HG02840 (cell line): ENCODE measurements around the gene ANXA6.
A peak's percentile ranks its signal among the peaks of the same experiment; 100 is the strongest.

Experiments used
- ATAC-seq: cut with Tn5 transposase; IDR thresholded peaks from one replicate; pipeline ENCODE4 v1.9.1; 2021; ENCODE audit warnings: mild to moderate bottlenecking, moderate library complexity, moderate number of reproducible peaks; ENCODE audit not compliant: unreplicated experiment, low FRiP score

Gene ANXA6

DNA sequence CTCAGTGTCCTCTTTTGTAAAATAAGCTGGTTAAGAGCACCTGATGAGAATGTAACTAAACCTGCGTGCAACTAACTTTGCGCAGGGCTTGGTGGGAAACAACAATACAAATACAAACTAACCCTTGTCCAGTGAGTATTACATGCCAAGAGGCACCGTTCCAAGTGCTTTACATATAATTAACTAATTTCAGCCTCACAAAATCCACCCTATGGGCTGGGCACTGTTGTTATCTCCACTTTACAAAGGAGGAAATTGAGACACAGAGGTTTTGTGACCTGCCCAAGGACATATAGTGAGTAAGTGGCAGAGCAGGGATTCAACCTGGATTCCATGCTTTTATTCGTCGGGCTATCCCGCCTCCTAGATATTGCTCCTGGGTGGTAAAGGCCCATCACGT, 50.5 kb downstream of the ANXA6 start:
- no peak for ATAC-seq

DNA sequence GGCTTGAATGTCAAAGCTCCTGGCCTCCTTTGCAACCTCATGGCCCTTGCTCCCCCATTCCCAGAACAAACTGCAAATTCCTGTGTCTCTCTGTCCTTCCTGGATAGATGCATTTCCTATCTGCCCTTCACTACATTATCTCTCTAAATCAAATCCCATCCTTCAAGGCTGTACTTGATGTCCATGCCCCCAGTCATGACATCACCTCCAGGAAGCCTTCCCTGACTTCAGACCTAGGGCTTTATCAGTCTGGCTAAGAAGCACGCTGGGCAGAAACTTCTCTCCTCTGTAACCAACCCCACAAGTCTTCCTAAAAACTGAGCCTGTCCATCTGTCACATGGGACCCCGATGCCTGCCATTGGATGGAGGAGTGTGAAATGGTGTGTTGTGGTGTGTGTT, 51.1 kb downstream of the ANXA6 start:
- no peak for ATAC-seq

DNA sequence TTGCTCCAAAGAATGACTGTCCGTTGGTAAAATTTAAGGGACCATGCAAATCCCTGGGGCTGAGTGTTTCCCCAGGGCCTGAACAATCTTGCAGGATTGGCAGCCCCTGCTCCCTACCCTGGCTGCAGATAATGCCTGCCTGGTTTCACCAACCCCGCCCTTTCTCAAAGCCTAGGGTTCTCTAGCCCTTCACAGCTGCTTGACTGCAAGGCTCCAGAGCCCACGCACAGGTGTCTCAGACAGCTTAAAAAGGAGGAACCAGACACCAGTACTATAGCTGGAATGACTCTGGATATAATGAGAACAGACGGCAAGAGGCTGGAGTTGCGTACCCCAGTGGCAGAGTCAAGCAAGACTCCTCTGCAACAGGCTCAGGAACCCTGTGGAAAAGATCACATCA, 51.5 kb downstream of the ANXA6 start:
- no peak for ATAC-seq

DNA sequence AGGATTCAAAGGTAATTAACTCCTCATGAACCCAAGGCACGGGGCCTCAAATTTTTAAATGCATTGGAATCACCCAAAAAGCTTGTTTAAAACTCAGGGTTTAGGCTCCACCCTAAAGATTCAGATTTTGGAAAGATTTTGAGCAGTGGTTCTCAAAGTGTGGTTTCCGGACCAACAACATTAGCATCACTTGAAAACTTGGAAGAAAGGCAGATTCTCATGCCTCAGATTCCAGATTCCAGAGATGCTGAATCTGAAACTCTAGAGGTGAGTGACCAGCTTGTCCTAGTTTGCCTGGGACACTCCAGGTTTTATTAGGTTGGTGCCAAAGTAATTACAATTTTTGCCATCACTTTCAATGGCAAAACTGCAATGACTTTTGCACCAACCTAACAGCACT, 52.0 kb downstream of the ANXA6 start:
- ATAC-seq, result no peak

DNA sequence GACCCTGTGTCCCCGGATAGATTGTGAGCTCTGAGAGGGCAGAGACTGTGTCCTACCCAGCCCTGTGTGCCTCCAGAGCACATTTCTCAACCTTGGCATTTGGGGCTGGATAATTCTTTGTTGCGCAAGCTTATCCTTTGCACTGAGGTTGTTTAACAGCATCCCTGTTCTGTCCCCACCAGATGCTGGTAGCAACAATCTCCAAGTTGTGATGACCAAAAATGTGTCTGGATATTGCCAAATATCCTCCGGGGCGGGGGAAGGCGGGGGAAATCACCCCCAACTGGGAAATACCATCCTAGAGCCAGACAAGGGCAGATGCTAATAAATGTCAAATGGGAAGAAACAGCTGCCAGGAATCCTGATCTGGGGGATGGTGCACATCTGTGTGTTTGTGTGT, 52.8 kb downstream of the ANXA6 start:
- ATAC-seq, result no peak

DNA sequence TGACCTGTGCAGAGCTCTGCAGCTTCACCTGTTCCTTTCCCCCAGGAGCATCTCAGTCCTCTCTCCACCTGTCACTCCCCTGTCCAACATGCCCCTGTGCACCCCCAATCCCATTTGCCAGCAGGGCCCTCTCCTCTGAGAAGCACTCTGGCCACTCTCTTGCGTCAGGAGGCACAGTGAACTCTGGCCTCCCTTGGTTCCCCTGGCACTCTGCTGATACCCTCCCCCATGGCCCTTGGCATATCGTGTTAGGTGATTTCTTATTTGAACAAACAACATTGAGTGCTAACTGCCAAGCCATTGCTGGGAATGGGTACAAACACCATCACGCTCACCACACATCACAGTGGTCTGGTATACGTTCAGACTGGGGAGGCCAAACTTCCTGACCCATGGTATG, 55.8 kb downstream of the ANXA6 start:
- no peak for ATAC-seq

DNA sequence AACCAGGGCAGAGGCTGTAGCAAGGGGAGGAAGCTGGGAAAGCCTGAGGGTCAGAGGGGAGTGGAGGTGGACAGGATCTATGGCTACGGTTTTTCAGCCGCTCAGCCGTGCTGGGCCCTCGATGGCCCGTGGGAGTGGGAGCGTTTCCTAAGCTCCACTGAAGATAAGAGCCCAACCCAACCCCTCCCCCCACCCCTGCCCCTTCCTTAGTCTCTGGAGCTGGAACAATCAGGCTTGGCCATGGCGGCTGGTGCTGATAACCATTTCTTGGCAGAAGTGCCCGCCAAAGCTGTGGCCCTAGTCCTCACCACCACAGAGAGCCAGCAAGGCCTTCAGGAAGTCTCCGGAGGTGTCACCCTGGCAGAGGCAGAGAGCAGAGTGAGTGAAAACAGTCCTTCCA, 56.4 kb downstream of the ANXA6 start:
- ATAC-seq, result no peak

DNA sequence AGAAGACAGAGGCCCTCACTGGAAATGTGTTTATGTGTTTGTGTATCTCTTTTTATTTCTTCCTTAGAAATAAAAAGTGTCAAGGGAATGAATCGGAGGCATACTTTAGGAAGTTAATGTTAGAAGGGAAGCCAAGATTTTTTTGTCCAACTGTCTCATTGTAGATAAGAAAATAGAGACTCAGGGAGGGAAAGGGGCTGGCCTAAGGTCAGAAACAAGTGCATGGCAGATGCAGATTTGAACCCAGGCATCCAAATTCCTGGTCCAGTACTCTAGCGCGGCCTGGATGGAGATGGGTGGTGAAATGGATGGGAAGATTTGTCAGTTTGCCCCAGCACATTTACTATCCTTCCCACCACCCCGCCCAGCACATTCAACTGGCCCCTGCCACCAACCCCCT, 56.9 kb downstream of the ANXA6 start:
- ATAC-seq, result no peak

DNA sequence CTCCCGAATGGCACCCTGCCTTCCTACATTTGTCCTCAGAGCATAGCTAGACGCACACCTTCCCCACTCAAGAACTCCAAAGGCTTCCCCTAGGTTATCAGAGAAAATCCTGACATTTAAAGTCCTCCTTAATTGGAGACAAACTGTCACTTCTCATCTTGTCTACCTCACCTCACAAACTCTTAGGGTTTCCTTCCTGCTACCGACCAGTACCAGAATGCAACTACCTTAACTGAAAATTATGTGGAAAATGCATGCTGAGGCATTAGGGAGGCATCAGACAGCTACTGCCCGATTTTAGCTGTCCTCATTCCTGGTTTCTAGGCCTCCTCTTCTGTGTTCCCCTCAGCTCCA, 58.8 kb downstream of the ANXA6 start:
- no peak for ATAC-seq

DNA sequence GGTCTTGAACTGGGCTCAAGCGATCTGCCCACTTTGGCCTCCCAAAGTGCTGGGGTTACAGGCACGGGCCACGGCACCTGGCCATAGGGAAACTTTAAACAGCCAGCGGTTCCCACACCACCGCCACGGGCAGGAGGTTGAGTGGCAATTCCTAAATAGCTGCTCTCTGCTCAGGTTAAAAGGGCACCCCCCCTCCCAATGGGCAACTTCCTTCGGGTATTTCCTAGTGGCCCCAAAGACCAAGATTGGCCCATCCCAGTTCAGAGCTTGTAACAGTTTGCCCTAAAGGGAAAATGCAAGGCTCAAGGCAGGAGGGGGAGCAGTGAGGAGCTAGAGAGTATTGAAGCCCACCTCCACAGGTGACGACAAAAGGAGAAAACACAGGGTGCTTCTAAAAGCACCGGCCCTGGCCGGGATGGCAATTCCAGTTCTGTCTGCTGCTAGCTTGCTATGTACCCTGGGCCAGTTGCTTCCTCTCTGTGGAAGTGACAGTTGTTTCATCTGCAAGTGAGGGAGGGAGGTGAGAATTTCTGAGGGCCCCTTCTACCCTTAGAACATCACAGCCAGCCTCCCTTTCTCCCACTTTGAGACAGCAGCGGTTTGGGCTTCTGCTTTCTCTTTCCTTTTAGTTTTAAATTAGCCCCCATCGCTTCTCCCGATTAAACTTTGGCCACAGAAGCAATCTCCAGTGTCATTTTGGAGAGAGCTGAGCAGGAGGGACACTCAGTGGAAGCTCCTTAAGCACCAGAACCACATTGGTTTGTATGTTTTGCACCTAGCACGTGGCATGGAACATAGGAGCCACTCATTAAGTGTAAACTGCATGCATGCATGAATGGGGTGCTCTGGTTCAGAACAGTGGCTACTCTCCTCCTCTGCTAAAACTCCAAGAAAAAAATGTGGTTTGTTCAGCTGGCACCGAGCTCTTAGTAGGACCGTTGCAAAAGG, 59.5 kb downstream of the ANXA6 start:
- ATAC-seq, result peak; percentile 41

DNA sequence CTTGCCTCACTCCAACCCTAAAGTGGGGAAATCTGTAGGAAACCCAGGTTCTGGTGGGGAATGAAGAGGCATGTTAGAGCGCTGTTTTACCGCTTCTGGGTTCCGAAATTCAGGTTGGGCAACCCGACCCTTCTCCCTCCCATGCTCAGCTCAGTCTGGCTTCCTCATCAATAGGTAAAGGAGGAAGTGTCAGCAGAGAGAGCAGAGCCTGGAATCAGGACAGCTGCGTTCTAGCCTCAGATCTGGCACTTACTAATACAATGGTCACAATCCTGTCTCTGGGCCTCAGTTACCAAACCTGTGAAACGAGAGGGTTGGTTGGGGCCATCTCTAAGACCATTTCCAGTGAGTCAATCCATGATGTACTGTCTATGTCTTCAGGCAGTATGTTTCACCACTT, 60.5 kb downstream of the ANXA6 start:
- ATAC-seq, result no peak

DNA sequence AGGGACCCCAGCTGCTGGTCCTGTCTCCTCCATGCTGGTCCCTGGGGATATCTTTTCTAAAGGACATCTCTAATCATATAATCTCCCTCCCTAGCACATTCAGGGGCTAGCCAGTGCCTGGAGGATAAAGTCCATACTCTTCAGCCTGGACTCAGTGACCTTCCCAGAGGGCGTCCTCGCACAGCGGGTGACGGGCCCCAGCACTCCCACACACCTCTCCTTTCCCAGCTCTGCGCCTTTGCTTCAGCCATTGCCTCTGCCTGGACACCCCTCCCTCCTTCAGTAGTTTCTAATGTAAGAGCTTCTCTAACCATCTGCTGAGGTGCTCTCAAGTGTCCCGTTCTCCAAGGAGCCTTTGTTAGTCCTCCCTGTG, 61.6 kb downstream of the ANXA6 start:
- no peak for ATAC-seq

DNA sequence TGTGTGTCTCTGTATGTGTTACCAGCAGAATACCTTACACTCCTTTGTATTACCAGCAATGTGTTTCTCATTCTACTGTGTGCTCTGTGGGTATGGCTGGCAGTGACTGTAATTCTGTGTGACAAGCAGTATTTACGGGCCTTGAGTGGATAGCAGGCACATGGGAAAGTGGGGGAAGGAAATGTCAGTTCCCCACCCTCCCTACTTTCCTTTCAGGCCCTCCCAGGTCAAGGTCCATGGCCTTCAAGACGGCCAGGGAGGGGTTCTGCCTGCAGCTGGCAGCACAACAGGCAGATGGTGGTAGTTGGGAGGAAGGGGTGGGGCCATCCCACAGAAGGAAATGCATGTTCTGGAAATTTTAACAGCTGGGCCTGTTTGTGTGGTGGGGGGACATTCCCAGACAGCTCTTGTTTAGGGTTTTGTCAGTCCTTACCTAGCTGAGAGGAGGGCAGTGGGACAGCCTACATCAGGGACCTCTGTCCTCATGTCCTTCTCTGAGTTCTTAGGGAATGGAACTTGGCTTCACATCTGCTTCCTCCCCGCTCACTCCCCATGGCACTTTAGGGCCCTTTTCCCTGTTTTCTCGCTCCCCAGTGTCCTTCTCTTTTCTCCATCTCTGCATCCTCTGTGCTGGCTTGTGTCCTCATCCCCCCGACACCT, 62.1 kb downstream of the ANXA6 start:
- ATAC-seq, result no peak

DNA sequence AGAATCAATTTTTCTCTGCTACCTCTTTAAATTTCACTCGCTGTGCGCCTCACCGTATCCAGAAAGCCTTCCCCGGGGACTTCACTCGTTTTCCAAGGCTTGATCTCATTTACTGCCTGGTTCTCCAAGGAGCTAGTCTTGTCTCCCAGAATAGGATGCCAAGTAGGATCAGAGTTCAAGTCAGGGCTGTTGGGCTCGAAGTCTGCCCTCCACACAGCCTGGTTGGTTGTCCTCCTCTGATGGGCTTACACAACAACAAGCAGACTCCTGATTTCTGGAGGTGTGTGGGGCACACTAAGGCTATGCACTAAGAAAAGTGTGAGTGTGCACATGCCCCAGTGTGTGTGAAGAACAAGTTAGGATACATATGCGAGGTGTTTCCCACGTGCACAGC, 62.7 kb downstream of the ANXA6 start:
- no peak for ATAC-seq

DNA sequence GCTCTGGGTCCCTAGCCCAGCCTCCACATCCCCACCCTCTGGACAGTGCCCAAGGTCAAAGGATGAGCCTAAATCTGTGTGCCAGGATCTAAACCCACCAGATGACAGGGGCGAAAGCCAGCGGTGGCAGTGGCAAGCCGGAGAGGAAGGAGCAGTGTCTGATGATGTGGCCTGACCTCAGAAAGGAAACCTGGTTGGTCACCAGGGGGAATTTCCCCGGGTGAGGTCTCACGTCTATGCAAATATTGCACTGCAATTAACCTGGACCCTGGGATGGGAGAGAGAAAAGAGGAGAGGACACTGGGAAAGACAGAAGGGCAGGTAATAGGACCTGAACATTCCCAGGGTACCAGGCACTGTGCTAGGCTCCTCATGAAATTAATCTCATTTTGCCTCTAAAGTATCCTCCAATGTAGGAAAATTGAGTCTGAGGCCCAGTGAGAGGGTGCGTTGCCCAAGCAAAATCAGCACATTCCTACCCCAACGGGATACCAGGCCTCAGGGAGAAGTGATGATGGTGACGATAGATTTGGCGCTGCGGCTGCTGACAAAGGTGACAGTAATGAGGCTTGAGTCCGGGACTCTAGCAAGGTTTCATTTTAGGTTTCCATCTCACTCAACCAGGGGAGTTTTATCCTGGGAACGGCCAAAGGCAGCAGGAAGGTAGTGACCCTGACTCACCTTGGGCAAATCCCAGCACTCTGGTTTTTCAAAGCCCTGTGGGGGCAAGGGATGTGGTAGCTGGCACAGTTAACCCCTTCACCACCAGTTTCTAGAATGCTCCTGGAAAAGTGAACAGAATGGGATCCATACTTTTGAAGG, 63.3 kb downstream of the ANXA6 start:
- peak; percentile 68 for ATAC-seq

DNA sequence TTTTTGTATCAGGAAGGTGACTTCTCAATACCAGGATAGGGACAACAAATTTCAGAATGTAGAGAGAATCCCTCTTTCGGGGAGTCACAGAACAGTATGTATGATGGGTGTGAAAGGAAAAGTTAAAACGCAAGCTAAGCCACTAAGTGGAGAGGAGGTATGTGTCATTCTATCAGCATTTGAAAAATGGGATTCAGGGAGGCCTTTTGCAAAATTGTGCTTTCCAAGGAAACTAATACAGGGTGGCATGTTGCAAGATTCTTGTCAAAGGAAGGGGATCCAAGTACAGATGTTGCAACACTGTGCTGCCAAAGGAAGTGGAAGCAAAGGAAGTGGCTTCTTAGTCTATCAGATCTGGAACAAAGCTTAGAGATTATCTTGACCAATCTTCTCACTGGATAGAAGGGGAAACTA, 64.1 kb downstream of the ANXA6 start:
- ATAC-seq, result no peak

DNA sequence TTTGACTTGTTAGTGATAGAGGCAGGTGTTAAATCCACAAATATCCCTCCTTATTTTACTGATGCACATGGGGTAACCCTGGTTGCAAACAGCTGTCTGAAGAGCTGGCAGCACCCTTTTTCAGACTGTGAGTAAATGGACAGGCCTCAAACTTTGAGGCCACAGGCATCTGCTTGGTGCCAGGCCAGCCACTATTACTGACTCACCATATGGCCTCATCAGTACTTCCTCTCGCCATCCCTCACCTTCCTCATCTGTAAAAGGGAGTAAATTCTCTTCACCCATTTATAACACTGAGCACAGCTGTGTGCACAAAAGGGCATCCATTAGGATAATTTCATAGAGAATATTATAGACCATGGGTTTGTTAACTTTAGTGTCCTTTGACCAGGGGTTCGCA, 64.8 kb downstream of the ANXA6 start:
- no peak for ATAC-seq

DNA sequence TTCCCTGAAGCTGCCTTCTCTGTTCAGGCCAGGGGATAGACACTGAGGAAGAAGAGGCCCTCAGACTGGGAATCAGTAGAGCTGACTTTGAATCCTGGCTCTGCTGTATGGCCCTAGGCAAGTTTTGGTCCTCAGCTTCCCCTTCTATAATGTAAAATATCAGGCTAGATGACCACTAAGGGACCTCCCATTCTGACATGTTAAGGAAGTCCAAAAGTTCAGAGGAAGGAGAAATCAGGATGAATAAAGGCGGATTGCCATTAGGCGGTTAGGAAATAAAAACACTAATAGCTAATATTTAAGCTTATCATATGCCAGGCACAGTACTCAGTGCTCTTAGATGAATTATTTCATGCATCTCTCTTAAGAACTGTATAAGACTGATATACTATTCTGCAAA, 67.9 kb downstream of the ANXA6 start:
- no peak for ATAC-seq

DNA sequence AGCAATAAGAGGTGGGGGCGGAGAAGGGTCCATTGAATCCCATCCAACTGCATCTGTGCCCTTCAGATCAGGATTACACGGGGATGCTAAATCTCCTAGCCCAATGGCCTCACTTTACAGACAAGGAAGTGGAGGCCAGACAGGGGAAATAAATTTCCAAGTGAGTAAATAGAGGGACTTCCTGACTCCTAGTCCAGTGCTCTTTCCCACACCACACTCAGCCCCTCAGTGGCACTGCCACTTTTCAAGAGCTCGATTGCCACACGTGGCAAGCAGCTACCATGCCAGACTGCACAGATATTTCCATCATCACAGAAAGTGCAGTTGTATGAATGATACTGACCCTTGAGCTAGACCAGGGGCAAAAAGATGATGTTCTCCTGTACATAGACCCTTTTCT, 68.6 kb downstream of the ANXA6 start:
- no peak for ATAC-seq

DNA sequence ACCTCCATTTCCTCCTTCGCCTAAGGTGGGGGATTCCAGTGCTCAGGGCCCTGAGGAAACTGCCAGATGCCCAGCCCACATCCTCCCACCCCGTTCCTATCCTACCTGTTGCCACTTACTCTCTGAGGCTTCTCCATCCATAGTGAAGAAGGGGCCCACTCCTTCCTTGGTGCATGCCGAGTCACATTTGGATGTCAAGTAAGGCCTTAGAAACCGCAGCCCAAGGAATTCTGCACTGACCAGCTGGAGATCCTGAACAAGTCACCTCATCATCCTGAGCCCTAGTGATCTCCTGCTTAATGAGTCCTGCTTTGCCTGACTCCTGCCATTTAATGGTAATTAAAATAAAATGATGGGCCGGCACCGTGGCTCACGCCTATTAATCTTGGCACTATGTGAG, 70.1 kb downstream of the ANXA6 start:
- no peak for ATAC-seq

DNA sequence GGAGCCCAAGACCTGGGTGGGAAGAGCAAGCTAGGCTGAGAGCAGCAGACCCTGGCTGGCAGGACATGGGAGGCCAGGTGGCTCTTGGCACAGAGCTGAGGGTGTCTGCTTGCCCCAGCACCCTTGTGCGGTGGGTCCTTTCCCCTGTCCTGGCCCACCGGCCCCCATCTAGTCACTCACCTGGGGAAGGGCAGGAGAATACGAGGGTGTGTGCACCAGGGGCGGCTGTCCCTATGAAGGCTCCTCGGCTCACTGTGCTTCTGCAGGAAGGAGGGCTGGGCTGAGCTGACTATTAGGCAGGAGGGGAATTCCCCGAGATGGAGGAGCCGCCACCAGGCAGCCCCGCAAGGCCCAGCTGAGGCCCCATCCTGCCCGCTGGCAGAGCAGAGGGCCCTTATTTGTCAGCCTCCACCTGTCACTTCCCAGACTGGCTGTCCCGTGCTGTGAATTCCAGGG, 70.6 kb downstream of the ANXA6 start:
- ATAC-seq, result peak; percentile 59
